Measurements from ENCODE around the gene SPPL2B.

DNA sequence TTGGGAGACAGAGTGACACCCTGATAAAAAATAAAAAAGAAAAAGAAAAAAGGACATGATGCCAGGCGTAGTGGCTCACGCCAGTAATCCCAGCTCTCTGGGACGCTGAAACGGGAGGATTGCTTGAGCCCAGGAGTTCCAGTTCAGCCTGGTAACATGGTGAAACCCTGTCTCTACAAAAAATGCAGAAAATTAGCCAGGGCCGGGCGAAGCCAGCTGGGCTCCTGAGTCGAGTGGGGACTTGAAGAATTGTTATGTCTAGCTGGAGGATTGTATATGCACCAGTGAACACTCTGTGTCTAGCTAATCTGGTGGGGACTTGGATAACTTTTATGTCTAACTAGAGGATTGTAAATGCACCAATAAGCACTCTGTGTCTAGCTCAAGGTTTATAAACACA lies 63.9 kb downstream of the SPPL2B start:
- TF ChIP-seq, protein P1, sequence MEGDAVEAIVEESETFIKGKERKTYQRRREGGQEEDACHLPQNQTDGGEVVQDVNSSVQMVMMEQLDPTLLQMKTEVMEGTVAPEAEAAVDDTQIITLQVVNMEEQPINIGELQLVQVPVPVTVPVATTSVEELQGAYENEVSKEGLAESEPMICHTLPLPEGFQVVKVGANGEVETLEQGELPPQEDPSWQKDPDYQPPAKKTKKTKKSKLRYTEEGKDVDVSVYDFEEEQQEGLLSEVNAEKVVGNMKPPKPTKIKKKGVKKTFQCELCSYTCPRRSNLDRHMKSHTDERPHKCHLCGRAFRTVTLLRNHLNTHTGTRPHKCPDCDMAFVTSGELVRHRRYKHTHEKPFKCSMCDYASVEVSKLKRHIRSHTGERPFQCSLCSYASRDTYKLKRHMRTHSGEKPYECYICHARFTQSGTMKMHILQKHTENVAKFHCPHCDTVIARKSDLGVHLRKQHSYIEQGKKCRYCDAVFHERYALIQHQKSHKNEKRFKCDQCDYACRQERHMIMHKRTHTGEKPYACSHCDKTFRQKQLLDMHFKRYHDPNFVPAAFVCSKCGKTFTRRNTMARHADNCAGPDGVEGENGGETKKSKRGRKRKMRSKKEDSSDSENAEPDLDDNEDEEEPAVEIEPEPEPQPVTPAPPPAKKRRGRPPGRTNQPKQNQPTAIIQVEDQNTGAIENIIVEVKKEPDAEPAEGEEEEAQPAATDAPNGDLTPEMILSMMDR (IDR thresholded peaks at IDR 0.05) = no peak
- peak in 1 of 2 donors; percentile 4 for TF ChIP-seq POLR2A (IDR thresholded peaks at IDR 0.05)
